GM19351 (cell line): ENCODE results near the gene APH1B.
"Not testable (repeated sequence)": the region's sequence is repeated elsewhere in the genome, so short reads cannot be mapped to it uniquely, and the experiment has no call there.

Experiments
- ATAC-seq: cut with Tn5 transposase; IDR thresholded peaks from one replicate; pipeline ENCODE4 v1.9.1; 2021; ENCODE audit warnings: mild to moderate bottlenecking, moderate library complexity; ENCODE audit not compliant: unreplicated experiment

APH1B gene

DNA sequence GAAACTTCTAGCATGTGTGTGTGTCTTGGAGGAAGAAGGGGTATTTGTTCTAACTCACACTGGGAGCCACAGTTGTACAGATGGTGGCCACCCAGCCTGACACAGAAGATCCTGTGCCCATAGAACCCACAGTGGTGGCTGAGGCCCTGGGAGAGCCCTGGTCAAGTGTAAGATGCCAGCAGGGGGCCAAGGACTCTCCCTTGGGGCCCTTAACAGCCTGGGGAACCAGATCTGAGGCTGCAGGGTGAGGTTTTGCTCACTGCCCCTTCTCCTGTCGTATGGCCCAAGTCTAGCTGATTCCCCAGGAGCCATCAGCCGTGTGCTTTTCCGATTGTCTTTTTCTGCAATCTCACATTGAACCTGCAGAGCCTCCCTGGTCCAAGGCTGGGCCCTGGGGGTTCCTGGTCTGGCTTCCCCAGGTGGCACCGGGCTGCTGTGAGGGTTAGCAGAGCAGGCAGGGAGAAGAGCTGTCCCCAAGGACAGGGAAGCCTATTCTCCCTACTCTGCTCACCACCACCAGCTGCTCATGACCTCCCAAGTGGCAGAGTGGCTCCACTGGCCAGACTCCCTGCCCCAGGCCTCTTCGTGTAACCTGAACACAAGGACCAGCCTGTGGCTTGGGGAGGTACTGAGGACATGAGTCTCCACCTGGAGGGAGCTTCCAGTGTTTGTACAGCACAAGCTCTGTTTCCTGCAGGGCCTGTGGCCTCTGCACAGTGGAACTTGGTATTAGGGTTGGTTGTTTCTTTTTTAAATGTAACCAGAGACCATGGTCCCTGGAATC lies 52.4 kb downstream of the APH1B start:
- ATAC-seq, result no peak

DNA sequence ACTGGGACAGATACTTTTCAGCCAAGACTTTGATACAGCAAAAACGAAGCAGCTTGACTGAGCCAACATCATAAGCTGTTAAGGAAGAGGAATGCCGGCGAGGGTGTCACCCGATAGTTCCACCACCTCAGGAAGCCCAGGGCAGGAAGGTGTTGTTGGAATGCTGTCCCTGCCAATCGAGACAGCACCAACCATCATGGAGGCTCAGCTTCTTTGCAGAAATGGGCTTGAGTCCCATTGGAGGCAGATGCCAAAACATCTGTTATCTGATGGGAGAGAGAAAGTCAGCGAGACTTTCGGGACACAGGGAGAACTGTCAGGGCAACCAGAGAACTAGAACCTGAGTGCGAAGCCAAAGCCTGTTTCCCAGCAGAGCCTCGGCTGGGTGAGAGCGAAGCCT lies 53.5 kb downstream of the APH1B start:
- ATAC-seq, result no peak

DNA sequence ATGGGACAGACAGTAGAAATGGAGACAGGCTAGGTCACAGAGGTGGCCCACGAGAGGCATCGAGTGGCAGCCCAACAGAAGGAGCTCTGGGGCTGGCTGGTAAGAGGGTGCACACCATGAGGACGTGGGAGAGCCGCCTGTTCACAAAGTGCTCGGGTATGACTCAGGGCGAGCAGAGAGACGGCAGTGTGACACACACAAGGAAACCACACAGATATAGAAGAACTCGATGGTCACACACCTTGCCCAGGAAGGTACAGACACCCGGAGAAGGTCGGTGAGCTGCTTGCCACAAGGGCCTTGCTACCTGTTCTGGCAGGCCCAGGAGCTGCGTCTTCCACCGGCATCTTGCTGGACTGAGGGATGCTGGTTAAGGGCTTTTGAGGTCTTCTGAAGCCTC lies 54.1 kb downstream of the APH1B start:
- no peak for ATAC-seq

DNA sequence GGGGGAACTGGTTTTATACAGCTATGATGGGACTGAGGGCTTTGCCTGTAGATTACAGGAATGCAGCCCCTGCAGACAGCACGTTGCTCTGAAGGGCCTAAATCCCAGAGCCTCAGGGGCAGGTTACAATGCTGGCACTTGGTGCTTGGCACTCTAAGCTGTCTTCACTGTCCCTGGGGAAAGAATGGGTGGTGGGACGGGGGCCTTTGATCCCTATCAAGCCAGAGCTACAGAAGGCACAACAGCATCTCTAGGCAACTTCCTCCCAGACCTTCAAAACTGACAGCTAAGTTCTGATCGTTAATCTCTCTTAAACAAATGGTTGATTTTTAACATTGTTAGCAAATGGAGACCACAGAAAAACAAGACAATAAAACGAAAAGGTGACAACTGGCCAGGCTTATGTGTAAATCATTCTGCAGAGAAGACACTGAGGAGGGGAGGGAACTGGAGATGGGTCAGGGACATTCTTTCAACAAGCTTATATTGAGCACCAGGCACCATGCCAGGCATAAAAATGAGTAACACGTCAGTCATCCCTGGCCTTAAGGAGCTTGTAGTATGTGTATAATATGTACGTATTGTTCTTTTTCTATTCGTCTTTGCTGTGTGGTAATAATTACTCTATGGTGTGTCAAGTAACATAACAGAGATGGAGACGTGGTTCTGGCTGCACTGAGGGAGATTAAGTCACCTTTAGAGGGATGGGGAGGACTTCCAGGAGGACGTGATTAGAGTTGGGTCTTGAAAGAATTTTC lies 55.1 kb downstream of the APH1B start:
- ATAC-seq, result no peak

DNA sequence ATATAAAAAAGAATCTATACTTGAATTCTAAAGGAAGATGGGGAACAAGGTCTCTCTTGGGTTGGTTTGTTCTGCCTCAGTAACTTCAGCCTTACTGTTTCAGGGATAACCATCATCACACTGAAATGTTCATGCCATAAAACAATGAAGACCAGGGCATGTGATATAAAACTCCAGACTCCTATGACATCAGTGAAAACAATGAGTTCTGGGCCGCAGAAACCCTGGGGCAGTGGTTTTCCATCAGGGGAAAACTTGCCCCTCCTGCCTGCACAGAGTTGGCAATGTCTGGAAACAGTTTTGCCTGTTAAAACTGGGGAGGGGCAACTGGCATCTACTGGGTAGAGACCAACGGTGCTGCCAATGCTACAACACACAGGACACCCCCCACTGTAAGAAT lies 57.4 kb downstream of the APH1B start:
- no peak for ATAC-seq

DNA sequence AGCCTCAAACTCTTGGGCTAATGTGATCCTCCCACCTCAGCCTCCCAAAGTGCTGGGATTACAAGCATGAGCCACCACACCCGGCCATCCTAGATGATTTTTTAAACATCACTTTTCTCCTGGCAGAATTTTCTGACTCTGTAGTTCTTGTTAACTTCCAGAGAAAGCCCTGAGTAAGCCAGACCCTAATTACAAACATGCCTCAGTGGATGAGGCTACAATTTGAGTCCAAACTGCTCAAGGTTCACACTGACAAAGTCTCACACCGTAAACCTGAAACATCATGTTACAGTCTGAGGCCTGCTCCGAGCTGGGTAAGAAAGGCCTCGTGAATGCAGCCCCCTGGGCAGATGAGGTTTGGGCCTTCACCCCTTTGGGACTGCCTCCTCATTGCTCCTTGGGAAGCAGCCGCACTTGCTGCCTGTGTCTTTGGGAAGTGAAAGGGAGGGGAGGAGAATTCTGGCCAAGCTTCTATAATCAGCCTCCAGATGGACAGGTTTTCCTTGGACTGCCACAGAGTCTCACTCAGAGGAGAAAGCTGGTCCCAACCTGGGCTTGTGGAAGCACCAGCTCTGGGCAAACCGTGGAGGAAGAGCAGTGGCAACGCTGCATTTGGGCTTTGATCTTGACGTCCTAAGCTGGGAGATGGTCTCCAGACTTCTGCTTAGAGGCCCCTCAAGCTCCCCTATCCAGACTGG lies 58.3 kb downstream of the APH1B start:
- ATAC-seq, result no peak

DNA sequence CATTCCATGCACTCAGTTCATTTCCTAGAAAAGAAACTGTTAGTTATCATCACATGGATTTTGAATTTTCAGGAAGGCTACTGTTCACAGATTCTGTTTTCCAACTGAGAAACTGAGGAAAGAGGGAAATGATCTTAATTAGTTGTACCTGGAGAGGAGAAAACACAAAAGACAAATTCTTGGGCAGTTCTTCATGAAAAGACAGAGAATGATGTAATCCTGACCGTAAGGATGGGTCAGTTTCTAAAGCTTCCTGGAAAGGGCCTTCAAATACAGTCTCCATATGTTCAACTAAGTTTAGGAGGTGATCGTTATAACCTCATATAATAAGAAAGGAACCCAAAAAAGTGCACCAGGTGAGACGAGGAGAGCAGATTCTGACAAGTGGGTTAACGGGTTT lies 59.6 kb downstream of the APH1B start:
- ATAC-seq, result no peak

DNA sequence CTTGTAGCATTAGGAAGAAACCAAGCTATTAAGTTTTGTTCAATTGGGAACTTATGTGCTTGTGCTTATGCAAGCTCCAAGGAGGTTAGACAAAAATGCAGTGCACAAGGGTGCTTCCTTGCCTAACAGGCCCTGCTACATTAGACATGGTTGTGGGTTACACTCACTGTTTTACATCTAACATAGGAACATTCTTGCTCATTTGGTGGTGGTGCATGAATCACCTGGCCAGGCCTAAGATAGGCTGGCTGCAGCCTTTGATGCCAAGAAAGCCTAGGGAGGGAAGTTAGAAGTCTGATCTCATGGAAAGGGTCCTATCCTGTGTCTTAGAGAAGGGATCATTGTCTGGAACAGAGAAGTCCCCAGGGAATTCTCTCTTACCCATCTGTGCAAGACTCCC lies 60.8 kb downstream of the APH1B start:
- no peak for ATAC-seq

DNA sequence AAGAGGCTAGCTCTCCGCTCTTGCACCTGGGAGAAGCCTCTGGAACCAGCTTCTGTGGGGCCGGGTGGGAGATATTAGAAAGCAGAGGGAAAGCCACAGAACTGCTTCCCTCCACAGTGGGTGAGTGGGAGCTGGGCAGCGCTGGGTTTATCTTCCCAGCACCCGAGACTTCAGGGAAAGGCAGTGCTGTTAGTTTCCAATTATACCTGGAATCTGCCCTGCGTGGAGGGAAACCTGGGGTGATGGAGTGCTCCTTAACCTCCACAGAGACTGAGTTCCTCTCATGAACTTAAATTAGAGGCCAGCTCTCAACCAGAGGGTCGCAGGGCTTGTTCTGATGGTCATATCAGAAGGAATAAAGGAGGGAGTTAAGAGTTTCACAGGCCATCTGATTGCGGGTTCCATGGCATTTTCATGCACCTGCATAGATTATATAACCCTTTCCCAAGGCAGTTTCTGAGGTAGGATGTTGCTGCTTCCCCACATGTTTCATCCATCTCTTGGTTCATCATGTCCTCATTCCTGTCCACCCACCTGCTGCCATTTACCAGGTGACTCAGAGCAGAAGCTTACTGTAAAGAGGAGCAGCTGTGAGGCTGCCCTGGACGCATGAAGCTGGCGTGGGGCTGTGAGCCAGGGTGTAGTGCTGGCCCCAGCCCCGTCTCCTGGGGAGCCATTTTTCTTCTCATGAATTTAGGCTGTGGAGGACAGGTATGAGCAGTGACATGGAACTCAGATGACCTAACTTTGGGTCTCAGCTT lies 61.8 kb downstream of the APH1B start:
- ATAC-seq, result no peak

DNA sequence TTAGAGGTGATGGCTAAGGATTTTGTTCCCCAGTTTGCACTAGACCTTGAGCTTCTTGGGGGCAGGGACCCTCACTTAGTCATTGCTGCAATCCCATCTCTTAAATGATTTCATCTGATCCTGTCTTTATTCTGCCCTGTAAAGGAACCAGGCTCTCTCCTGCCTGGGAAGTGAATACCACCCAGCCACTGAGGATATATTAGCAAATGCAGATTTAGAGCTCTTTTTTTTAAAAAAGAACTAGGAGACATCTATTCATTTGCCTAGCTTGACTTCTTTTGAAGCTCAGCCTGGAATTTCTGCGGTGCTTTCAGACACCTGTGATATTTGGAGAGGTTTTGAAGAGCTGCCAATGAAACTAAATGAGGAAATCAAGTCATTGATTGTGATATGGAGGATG lies 62.4 kb downstream of the APH1B start:
- no peak for ATAC-seq

DNA sequence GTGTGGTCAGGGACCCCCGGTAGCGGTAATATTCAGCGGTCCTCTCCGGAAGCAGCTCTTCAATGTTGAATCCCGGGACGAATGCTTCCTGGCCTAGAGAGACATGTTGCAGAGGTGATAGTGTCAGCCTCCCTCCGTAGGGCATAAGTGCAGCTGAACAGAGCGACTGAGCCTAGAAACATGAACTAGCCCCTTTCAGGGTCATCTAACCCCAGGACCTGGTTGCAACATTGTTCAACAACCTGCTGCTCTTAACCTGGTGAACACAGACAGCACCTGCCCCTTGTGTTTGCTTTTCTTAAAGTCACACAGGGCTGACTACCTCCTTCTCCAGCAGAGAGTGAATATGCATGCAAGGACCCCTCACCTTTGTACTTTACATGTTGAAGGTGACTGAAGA lies 62.9 kb downstream of the APH1B start:
- no peak for ATAC-seq

DNA sequence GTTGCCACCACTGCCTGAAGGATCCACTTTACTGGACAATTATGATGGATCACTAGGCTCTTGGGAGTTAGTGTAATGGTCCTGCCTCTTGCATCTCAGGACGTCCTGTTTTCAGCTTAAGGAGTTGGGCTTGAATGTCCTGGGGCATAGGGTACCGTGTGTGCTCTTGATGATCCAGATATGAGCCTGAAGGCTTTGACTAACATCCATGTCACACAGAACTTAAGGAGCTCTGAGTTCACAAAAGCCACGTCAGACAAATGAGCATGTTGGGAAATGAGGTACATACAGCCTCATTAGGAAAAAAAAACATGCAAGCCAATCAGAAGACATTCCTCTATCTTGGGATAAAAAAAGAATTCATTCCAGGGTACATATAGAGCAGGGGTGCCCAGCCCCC lies 63.5 kb downstream of the APH1B start:
- no peak for ATAC-seq

DNA sequence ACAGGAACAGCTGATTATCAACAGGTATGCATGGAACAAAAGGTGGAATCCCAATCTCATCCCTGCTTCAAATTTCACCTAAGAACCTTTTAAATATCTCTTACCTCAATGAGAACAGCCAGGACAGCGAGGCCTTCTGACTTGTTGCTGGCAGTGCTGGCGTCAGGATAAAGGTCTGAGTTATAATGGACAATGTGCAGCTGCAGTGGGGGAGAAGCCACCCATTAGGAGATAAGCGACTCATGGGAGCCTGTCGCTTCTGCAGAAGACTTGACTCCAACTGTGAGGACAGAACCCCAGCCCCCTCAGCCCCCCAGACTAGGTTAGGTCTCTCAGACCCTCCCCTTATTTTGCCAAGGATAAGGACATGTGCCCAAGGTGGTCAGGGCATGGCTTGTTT lies 64.5 kb downstream of the APH1B start:
- no peak for ATAC-seq

DNA sequence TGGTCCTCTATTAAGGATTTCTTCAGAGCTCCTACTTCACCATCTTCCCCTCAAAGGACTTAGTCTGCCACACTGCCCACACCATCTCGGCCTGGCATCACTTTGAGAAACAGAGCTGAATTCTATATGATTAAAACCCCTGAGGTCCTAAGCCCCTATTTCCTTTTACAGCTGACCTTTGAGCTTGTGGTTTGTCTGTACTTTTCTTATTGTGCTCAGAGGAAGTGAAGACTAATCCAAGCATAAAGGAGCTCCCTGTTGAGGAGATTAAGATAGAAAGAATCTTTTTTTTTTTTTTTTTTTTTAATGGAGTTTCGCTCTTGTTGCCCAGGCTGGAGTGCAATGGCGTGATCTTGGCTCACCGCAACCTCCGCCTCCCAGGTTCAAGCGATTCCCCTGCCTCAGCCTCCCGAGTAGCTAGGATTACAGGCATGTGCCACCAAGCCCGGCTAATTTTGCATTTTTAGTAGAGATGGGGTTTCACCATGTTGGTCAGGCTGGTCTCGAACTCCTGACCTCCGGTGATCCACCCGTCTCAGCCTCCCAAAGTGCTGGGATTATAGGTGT lies 65.7 kb downstream of the APH1B start:
- not testable (repeated sequence) for ATAC-seq

DNA sequence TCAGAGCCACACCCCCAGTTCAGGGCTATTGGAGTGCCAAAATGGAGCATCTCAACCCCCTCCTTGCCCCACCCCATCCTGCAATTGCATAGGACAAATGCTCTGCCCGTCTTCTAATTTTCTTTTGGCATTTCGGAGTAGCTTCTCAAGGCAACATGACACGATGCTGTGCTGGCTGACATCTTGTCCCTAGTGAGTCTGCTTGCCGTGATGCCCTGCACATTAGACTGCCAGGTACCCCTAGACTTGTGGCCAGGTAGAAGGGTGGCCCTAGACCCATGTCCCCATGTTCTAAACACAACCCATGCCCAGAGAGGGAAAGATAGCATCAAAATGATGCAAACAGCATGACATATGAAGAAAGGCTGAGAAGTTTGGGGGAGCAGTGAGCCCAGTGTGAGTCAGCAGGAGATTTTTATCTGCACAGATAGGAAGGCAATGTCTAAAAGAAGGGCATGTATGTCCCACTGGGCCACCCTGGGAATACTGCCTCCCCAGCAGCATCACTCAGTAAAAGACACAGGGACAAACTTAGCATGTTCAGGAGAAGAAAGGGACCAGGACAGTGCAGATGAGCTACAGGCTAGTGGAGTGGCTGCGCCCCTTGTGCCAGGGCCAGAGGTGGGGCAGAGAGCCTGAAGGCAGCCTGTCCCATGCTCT lies 67.5 kb downstream of the APH1B start:
- no peak for ATAC-seq

DNA sequence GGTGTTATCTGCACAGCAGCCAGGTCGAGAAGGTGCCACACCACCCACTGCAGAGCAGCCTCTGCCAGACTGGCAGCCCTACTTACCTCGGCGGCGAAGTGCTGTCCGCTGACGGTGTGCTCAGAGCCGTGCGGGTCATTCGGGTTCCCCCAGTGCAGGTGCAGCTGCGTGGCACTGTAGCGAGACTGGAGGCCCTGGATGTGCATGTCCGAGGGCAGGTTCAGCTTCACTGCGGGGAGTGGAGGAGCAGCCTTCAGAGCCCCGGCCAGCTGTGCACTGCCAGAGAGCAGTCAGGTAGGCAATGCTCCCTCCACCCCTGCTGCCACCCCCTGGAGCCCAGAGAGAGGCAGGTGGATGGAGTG lies 68.0 kb downstream of the APH1B start:
- ATAC-seq, result no peak

DNA sequence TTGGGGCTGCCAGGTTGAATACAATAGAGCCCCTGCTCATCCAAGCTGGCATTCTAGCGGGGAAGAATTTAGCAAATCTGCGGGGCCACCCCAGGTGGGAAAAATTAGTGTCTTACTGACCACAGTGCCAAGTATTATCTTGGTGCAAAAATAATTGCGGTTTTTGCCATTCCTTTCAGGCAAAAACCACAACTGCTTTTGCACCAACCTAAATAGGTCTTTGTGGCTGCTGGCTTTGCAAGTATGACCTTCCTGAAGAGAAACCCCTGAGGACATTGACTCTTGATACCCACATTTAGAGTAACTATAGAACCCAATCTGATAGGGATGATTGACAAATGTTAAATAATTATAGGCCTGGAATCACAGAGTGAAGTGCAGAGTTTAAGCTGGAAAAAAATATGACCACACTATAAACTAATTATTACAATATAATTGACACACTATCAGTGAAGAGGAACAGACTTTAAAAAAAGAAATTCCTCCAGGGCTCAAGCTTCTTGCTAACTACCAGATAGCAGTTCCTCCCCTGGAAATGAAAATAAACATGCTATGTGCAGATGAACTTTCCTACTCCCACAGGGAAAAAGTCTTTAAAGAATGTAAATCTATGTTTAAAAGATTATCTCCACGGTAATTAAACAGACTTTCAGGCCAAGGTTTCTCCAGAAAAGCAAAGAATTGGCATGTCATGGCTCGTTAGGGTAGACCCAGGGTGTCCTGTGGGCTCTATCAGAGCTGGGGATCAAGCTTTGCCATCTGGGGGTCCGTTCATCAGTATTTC lies 69.9 kb downstream of the APH1B start:
- ATAC-seq, result no peak

DNA sequence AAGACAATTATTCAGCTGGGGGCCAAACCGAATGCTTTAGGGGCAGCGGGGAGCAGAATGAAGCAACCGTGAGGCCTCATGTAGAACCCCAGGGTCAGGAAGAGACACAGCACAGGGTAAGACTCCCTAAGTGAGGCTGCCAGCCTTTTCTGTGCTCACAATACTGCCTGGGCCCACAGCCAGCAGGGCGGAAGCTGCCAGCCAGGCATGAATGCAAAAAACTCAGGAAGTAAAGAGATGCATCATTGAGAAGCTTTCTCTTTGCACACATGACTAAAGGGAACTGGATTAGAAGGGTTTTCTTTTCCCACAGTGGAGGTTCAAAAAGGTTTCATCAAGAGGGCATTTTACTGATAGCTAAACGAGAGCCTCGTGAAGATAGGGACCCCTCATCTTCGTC lies 71.0 kb downstream of the APH1B start:
- ATAC-seq, result no peak

DNA sequence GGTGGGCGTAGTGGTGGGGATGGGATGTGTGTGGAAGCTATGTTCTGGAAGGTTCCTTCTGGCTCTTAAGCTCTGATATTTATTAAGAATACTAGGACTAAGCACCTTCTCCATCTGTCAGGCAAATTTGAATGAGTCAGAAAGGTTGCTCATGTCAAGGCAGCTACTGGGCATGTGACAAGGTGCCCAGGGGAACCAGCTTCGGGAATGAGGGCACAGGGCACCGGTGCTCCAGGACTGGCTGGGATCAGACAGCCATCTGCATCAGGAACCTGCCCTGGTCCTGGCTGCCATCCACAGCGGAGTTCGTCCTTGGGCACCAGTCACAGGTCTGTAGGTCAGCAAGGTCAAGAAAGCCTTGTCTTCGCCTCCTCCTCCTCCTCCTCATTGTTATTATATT lies 71.8 kb downstream of the APH1B start:
- no peak for ATAC-seq

DNA sequence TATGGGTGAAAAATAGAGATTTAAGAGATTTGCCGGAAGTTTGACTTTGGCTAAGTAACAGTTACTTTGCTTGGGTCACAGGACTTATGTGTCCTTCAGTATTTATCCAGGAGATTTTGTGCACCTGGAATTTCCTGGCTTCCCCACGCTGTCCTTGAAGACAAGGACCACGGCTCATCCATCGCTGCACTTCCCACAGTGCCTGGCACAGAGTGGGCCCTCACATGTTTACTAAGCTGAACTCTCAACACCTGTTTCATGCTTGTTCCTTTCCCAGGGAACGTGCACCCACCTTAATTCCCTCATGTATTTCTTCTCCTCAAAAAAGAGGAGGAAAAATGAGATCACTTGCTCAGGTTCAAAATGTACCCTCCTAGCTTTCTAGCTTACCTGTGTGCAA lies 72.2 kb downstream of the APH1B start:
- no peak for ATAC-seq
